Smooth muscle cell (in vitro differentiated cells): ENCODE results near the gene CCDC70. TPM values are rescaled to one million over a fixed set of nuclear protein-coding genes. Genes with fewer than 3 reads are reported as not detected.

Experiments
- DNase-seq: peaks from one replicate; lab custom pipeline; 2025; ENCODE audit not compliant: unreplicated experiment; lab: John Stamatoyannopoulos, UW
- H2AFZ ChIP-seq: fragments of 200-600 bp; sonication (generic); 2 replicates; pipeline ENCODE4 v1.6.0; 2016; ENCODE audit warnings: antibody characterized with exemption, low read depth, mild to moderate bottlenecking
- H3F3A ChIP-seq: fragments of 200-600 bp; sonication (generic); 2 replicates; pipeline ENCODE4 v1.6.0; 2017; ENCODE audit warnings: antibody characterized with exemption, low read depth
- H3K27ac ChIP-seq: fragments of 200-600 bp; sonication (generic); 2 replicates; pipeline ENCODE4 v1.5.1; 2016; ENCODE audit warnings: low read depth, mild to moderate bottlenecking
- H3K27me3 ChIP-seq: fragments of 200-600 bp; sonication (generic); 2 replicates; pipeline ENCODE4 v1.6.1; 2016; ENCODE audit warnings: low read depth, mild to moderate bottlenecking
- H3K36me3 ChIP-seq: fragments of 200-600 bp; sonication (generic); 2 replicates; pipeline ENCODE4 v1.5.1; 2016; ENCODE audit warnings: low read depth
- H3K4me1 ChIP-seq: fragments of 200-600 bp; sonication (generic); 2 replicates; pipeline ENCODE4 v1.5.1; 2016; ENCODE audit warnings: low read depth
- H3K4me2 ChIP-seq: fragments of 200-600 bp; sonication (generic); 2 replicates; pipeline ENCODE4 v1.6.0; 2016; ENCODE audit warnings: mild to moderate bottlenecking
- H3K4me3 ChIP-seq: fragments of 200-600 bp; sonication (generic); 2 replicates; pipeline ENCODE4 v1.5.1; 2016; ENCODE audit warnings: mild to moderate bottlenecking
- H3K79me2 ChIP-seq: fragments of 200-600 bp; sonication (generic); 2 replicates; pipeline ENCODE4 v1.6.0; 2016; ENCODE audit warnings: low read depth, mild to moderate bottlenecking
- H3K9ac ChIP-seq: fragments of 200-600 bp; sonication (generic); 2 replicates; pipeline ENCODE4 v1.6.0; 2016; ENCODE audit warnings: low read depth
- H3K9me3 ChIP-seq: fragments of 200-600 bp; sonication (generic); replicated peaks from 2 replicates; pipeline ENCODE4 v1.5.1; 2016; ENCODE audit warnings: low read depth
- H4K20me1 ChIP-seq: fragments of 200-600 bp; sonication (generic); 2 replicates; pipeline ENCODE4 v1.6.0; 2016; ENCODE audit warnings: low read depth
- CTCF ChIP-seq: fragments of 200-600 bp; sonication (generic); IDR thresholded peaks from 2 replicates; pipeline ENCODE4 v1.5.1; 2017; ENCODE audit warnings: borderline replicate concordance, mild to moderate bottlenecking, antibody characterized with exemption; ENCODE audit not compliant: insufficient read depth, poor library complexity, severe bottlenecking
- WGBS: methylation state at CpG from one replicate; pipeline ENCODE4 v1.1.7; 2016; ENCODE audit warnings: low lambda C conversion rate; 5-methylcytosine and 5-hydroxymethylcytosine counted together
- polyA plus RNA-seq: library from polyadenylated mRNA; unstranded; fragments of >200 nt; fragmentation: Nextera tagmentation; extraction: Ambion mirVana; gene quantifications from 2 replicates; pipeline ENCODE4 v1.2.1, GENCODE V29; 2016
- total RNA-seq: library from RNA; depleted of rRNA; stranded (reverse); fragments of >200 nt; gene quantifications from 2 replicates; pipeline ENCODE4 v1.2.3, GENCODE V29; 2014

The CCDC70 gene
- total and polyA plus RNA-seq, 2 experiments from 2014 or later = not detected

- H3K4me3 ChIP-seq = no peak overlapping the region
- no peaks in the 10 kb centered on the region for H3K9me3 ChIP-seq
- H3K9ac ChIP-seq = no peak overlapping the region
- no peaks in the 10 kb centered on the region for H4K20me1 ChIP-seq
- H3K27ac ChIP-seq = no peak overlapping the region
- H3K36me3 ChIP-seq = no peaks in the 10 kb centered on the region
- H3K4me2 ChIP-seq = no peak overlapping the region
- H3K4me1 ChIP-seq = no peaks in the 10 kb centered on the region
- H3K27me3 ChIP-seq = no peaks in the 10 kb centered on the region
- 76% methylated on average over 4 of the region's 4 CpGs for WGBS
- no peak for DNase-seq
- no peak for TF ChIP-seq CTCF
- H2AFZ ChIP-seq = no peak overlapping the region
- H3K79me2 ChIP-seq = no peaks in the 10 kb centered on the region
- no peaks in the 10 kb centered on the region for H3F3A ChIP-seq
Measured at GRCh38 chr13:51827254-51827653, 34.5 kb upstream of the CCDC70 start.

- Histone ChIP-seq H4K20me1 (no peaks in the 10 kb centered on the region), H3K79me2 (no peaks in the 10 kb centered on the region), H3K27me3 (no peaks in the 10 kb centered on the region), H3K4me3 (no peak overlapping the region), H3K27ac (no peak overlapping the region), H3K36me3 (no peaks in the 10 kb centered on the region), H3F3A (no peaks in the 10 kb centered on the region), H3K4me2 (no peak overlapping the region), H3K4me1 (no peaks in the 10 kb centered on the region), H2AFZ (no peak overlapping the region), H3K9me3 (no peaks in the 10 kb centered on the region), H3K9ac (no peak overlapping the region)
- no peak for DNase-seq
- no peak for TF ChIP-seq CTCF
- WGBS = 94% methylated on average over 8 of the region's 8 CpGs
Measured at GRCh38 chr13:51828730-51829567, 32.8 kb upstream of the CCDC70 start.

- no peak for TF ChIP-seq CTCF
- H2AFZ ChIP-seq = no peak overlapping the region
- H3K27me3 ChIP-seq = no peaks in the 10 kb centered on the region
- H3K9ac ChIP-seq = no peak overlapping the region
- DNase-seq = no peak
- no peaks in the 10 kb centered on the region for H3K9me3 ChIP-seq
- H3K27ac ChIP-seq = no peak overlapping the region
- H3K4me2 ChIP-seq = no peak overlapping the region
- no peaks in the 10 kb centered on the region for H4K20me1 ChIP-seq
- no peaks in the 10 kb centered on the region for H3K4me1 ChIP-seq
- H3K79me2 ChIP-seq = no peaks in the 10 kb centered on the region
- H3F3A ChIP-seq = no peaks in the 10 kb centered on the region
- no peaks in the 10 kb centered on the region for H3K36me3 ChIP-seq
- 97% methylated on average over 2 of the region's 2 CpGs for WGBS
- no peak overlapping the region for H3K4me3 ChIP-seq
Measured at GRCh38 chr13:51829568-51829899, 32.2 kb upstream of the CCDC70 start.

- Histone ChIP-seq H3K4me3 (no peak overlapping the region), H3K79me2 (no peaks in the 10 kb centered on the region), H2AFZ (no peak overlapping the region), H3K36me3 (no peaks in the 10 kb centered on the region), H3K27me3 (no peaks in the 10 kb centered on the region), H3K27ac (no peak overlapping the region), H3K4me2 (no peak overlapping the region), H3K4me1 (no peaks in the 10 kb centered on the region), H4K20me1 (no peaks in the 10 kb centered on the region), H3F3A (no peaks in the 10 kb centered on the region), H3K9ac (no peak overlapping the region), H3K9me3 (no peaks in the 10 kb centered on the region)
- DNase-seq = no peak
- no peak for TF ChIP-seq CTCF
- WGBS = 94% methylated on average over 5 of the region's 5 CpGs
Measured at GRCh38 chr13:51831519-51831918, 30.2 kb upstream of the CCDC70 start.
